Chondrocyte (in vitro differentiated cells): Measurements from ENCODE around the gene IL17RB. TPM values are rescaled to one million over a fixed set of nuclear protein-coding genes. Genes with fewer than 3 reads are reported as not detected.

Experiments used
- DNase-seq: peaks from one replicate; pipeline ENCODE4 v3.0.0; 2021; ENCODE audit warnings: mixed read lengths, low spot score
- H3K27ac Mint-ChIP-seq: one replicate; pipeline ENCODE4 v1.8.0; 2021; ENCODE audit warnings: mild to moderate bottlenecking, moderate library complexity, mixed read lengths; ENCODE audit not compliant: unreplicated experiment
- H3K27me3 Mint-ChIP-seq: 2 replicates; pipeline ENCODE4 v1.8.0; 2021; ENCODE audit warnings: low read depth, mixed read lengths
- H3K36me3 Mint-ChIP-seq: 2 replicates; pipeline ENCODE4 v1.8.0; 2021; ENCODE audit warnings: low read depth, mixed read lengths
- H3K4me1 Mint-ChIP-seq: 2 replicates; pipeline ENCODE4 v1.8.0; 2021; ENCODE audit warnings: low read depth, mild to moderate bottlenecking, mixed read lengths
- H3K4me3 Mint-ChIP-seq: one replicate; pipeline ENCODE4 v1.8.0; 2021; ENCODE audit warnings: mild to moderate bottlenecking, moderate library complexity, mixed read lengths; ENCODE audit not compliant: unreplicated experiment
- H3K9me3 Mint-ChIP-seq: 2 replicates; pipeline ENCODE4 v1.8.0; 2021; ENCODE audit warnings: low read depth, mixed read lengths
- total RNA-seq: library from RNA; stranded (reverse); gene quantifications from 3 replicates; pipeline ENCODE4 v1.2.1, GENCODE V29; 2021
- TF ChIP-seq, protein P1 (sequence below): fragments of 200-600 bp; sonication (generic); IDR thresholded peaks from 2 replicates; pipeline ENCODE4 v1.5.0; 2021; ENCODE audit warnings: antibody characterized with exemption, mild to moderate bottlenecking, moderate library complexity

Gene IL17RB
- total RNA-seq, 1 donor from 2014 or later = 0.22 TPM

DNA sequence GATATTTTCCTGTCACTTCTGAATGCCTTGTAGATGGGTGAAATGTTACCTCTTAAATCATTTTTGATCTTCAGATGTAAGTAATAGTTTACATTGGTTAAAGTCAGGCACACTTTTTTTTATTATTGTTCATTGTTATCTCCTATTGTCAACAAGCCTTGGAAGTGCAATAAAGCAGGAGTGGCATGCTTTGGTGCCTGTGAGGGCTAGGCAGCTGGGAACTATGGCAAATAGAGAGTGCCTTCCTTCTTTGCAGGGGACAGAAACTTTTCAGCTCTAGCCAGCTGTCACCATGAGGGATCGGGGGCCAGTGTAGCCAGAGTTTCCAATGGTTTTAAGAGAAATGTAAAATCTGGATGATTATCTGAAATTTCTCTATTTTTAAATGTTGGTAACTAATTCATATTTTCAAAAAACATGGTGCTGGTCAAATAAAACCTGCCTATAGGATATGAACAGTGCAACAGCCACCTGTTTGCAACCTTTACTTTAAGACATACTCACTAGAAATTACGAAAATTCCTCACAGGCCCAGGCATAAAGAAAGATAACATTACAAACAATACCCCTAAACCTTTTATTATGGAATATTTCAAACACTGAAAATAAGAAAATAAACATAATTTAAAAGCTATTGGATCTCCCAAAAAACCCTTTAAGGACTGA is 54.4 kb downstream of the IL17RB start:
- no peak for DNase-seq
- TF ChIP-seq, protein P1, sequence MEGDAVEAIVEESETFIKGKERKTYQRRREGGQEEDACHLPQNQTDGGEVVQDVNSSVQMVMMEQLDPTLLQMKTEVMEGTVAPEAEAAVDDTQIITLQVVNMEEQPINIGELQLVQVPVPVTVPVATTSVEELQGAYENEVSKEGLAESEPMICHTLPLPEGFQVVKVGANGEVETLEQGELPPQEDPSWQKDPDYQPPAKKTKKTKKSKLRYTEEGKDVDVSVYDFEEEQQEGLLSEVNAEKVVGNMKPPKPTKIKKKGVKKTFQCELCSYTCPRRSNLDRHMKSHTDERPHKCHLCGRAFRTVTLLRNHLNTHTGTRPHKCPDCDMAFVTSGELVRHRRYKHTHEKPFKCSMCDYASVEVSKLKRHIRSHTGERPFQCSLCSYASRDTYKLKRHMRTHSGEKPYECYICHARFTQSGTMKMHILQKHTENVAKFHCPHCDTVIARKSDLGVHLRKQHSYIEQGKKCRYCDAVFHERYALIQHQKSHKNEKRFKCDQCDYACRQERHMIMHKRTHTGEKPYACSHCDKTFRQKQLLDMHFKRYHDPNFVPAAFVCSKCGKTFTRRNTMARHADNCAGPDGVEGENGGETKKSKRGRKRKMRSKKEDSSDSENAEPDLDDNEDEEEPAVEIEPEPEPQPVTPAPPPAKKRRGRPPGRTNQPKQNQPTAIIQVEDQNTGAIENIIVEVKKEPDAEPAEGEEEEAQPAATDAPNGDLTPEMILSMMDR = no peak
- no peaks in the 10 kb centered on the region for H3K36me3 Mint-ChIP-seq
- H3K27me3 Mint-ChIP-seq = peaks cover 27% of the 10 kb centered on the region
- no peaks in the 10 kb centered on the region for H3K9me3 Mint-ChIP-seq
- H3K4me1 Mint-ChIP-seq = no peaks in the 10 kb centered on the region
- H3K27ac Mint-ChIP-seq = no peak overlapping the region
- H3K4me3 Mint-ChIP-seq = no peak overlapping the region

DNA sequence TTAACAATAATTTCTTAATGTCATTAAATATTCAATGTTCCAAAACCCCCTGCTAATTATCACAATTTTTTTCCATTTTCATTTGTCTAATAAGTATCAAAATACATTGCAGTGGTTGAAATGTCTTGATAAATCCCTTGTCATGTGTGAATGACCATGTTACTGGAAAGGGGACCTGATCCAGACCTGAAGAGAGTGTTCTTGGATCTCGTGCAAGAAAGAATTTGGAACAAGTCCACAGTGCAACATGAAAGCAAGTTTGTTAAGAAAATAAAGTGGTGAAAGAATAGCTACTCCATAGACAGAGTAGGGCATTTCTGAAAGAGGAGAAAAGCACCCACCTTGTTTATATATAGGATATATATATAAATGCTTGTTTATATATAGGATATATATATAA is 55.7 kb downstream of the IL17RB start:
- Mint-ChIP-seq H3K36me3 (peaks cover 1% of the 10 kb centered on the region), H3K27me3 (peaks cover 29% of the 10 kb centered on the region), H3K27ac (no peak overlapping the region), H3K4me3 (no peak overlapping the region), H3K4me1 (no peaks in the 10 kb centered on the region), H3K9me3 (peaks cover 6% of the 10 kb centered on the region)
- no peak for DNase-seq
- TF ChIP-seq, protein P1 = no peak

DNA sequence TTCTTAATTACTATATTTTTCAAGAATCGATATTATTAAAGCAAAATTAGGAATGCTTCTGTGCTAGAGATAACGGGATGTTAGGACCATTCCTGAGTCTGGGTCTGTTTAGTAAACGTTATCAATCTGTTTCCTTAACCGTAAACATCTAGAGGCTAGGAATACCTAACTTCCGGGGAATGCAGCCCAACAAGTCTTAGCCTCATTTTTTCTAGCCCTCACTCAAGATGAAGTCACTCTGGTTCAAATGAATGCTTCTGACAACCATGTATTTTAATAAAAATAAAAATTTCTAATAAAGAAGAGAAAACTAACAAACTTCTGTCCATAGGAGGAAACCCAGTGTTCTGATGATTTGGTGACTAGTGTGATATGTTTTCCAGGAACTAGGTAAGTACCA is 56.3 kb downstream of the IL17RB start:
- DNase-seq = no peak
- peaks cover 23% of the 10 kb centered on the region for H3K27me3 Mint-ChIP-seq
- peaks cover 1% of the 10 kb centered on the region for H3K36me3 Mint-ChIP-seq
- no peak overlapping the region for H3K4me3 Mint-ChIP-seq
- H3K27ac Mint-ChIP-seq = no peak overlapping the region
- peaks cover 6% of the 10 kb centered on the region for H3K9me3 Mint-ChIP-seq
- TF ChIP-seq, protein P1 = no peak
- H3K4me1 Mint-ChIP-seq = no peaks in the 10 kb centered on the region

DNA sequence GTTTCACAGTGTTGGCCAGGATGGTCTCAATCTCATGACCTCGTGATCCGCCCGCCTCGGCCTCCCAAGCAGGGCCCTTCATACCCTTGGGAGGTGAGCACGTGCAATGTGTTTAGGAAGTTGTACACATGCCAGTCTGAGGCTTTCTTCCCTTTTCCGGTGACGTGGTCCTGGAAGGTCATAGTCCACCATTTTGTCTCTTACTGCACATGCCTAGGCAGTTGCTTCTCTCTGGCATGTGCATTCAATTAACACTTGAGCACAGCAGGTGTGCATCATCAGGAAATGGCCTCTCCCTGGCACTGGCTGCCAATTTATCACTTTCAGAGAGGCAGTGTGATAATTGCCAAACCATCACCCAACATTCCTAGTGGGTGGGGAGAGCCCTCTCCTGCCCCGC is 67.0 kb downstream of the IL17RB start:
- DNase-seq = no peak
- TF ChIP-seq, protein P1 = no peak
- no peaks in the 10 kb centered on the region for H3K4me1 Mint-ChIP-seq
- H3K9me3 Mint-ChIP-seq = peaks cover 3% of the 10 kb centered on the region
- no peak overlapping the region for H3K27ac Mint-ChIP-seq
- peaks cover 45% of the 10 kb centered on the region for H3K27me3 Mint-ChIP-seq
- H3K36me3 Mint-ChIP-seq = no peaks in the 10 kb centered on the region
- H3K4me3 Mint-ChIP-seq = no peak overlapping the region

Other genes starting within 250 kb of the IL17RB start
- 0.46 to 0.67 TPM (median 0.60 TPM) in 3 replicates for gene CHDH, start 149 bp upstream of the IL17RB start, total RNA-seq
- 37.0 to 47.3 TPM (median 42.6 TPM) in 3 replicates for gene ACTR8, start 35.6 kb downstream of the IL17RB start, total RNA-seq
- 28.2 to 33.7 TPM (median 29.6 TPM) in 3 replicates for gene SELENOK, start 45.3 kb downstream of the IL17RB start, total RNA-seq